ENCODE measurements around the gene MORN2.

MORN2 gene

GRCh38 chr2:38892819-38893218 is 17.0 kb downstream of the MORN2 start:
- DNase-seq, result no peak

- no peak for DNase-seq
Observed at GRCh38 chr2:38898256-38898655, 22.5 kb downstream of the MORN2 start.

- DNase-seq, result no peak
Observed at GRCh38 chr2:38900726-38901125, 24.9 kb downstream of the MORN2 start.

- DNase-seq, result no peak
Observed at GRCh38 chr2:38905251-38905650, 29.5 kb downstream of the MORN2 start.

GRCh38 chr2:38907242-38907641 is 31.5 kb downstream of the MORN2 start:
- DNase-seq, result no peak

- no peak for DNase-seq
Observed at GRCh38 chr2:38907743-38908562, 32.2 kb downstream of the MORN2 start.

- no peak for DNase-seq
Observed at GRCh38 chr2:38909872-38910271, 34.1 kb downstream of the MORN2 start.

- DNase-seq, result no peak
Observed at GRCh38 chr2:38911191-38911590, 35.4 kb downstream of the MORN2 start.

- DNase-seq, result no peak
Observed at GRCh38 chr2:38912619-38913018, 36.8 kb downstream of the MORN2 start.

- DNase-seq, result no peak
Observed at GRCh38 chr2:38922389-38922788, 46.6 kb downstream of the MORN2 start.

GRCh38 chr2:38922902-38923301 is 47.1 kb downstream of the MORN2 start:
- DNase-seq, result no peak

- DNase-seq, result no peak
Observed at GRCh38 chr2:38925982-38926381, 50.2 kb downstream of the MORN2 start.

GRCh38 chr2:38930600-38930999 is 54.8 kb downstream of the MORN2 start:
- DNase-seq, result no peak
